Measurements from ENCODE around the gene NKD2.
"Not testable (repeated sequence)": the region's sequence is repeated elsewhere in the genome, so short reads cannot be mapped to it uniquely, and the experiment has no call there.

Gene NKD2

DNA sequence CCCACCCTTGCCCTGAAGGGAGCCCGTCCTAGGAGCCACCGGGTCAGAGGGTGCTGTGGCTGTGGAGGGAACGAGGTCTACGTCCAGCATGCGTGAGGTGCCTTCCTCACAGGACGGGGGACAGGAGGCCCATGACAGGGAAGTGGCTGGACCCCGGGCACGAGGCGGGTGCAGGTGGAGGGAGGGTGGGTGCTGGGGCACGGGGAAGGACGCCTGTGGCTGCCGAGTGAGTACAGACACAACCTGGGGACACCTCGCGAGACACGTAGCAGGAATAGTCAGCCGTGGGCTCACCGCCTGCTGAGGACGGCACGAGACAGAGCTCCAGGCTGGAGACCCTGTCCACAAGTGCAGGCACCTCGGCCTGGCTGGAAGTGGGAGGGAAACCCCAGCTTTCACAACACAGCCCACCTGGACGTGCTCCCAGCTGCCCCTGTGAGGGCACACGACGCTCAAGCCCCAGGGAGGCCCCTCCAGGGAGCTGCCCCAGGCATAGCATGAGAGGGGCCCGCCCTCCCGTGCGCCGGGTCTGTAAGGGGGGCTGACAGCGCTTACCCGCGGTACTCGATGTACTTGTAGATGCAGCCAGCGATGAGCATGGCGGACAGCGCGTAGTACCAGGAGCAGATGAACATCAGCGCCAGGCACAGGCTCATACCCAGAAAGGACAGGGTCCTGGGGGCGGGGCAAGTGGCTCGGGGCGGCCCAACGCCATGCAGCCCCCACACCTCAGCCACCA lies 66.4 kb downstream of the NKD2 start:
- no peak for DNase-seq (ENCODE audit: low read depth)

DNA sequence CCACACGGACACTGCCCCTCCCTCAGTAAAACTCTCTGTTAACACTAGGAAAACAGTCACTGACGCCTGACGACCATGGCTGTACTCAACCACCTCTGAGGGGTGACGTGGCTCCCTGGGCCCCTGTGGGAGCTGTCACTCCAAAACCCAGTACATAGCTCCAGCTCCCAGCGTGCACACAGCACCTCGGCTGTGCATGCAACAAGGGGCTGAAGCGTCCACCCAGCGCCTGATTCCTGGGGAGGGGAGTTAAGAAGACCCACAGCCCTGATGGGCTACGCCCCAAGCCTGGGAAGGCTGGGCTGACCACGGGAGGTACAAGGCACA lies 66.9 kb downstream of the NKD2 start:
- no peak for DNase-seq (ENCODE audit: low read depth)

DNA sequence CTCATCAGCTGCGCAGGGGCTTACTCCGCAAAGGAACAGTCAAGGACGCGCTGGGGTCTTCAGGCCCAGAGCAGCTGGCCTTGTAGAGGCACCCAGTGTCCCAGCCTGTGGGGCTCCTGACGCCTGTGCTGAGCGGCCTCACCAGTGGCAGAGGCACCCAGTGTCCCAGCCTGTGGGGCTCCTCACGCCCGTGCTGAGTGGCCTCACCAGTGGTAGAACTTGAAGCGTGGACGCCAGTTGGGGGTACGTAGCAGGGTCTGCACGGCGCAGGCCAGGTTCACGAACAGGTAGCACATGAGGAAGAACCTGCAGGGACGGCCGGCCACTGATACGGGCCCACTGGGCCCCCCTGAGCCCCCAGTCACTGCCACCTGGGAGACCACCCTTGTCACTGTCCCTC lies 67.3 kb downstream of the NKD2 start:
- no peak for DNase-seq (ENCODE audit: low read depth)

DNA sequence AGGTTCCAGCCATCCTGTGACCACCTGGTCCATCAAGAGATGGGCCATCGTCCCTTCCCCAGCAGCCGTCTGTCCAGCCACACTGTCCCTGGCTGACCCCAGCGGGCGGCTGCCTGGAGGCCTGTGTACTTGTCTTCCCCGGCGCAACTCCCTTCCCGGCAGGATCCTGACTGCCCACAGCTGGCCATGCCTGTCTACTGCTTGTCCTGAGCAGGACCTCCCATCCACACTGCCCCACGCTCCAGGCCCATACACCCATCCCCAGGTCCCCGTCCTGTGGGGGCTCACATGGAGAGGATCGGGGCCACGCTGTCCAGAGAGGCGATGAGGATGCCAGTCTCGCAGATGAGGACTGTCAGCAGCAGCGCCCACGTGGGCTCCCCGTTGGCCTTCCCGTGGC lies 67.8 kb downstream of the NKD2 start:
- no peak for DNase-seq (ENCODE audit: low read depth)

DNA sequence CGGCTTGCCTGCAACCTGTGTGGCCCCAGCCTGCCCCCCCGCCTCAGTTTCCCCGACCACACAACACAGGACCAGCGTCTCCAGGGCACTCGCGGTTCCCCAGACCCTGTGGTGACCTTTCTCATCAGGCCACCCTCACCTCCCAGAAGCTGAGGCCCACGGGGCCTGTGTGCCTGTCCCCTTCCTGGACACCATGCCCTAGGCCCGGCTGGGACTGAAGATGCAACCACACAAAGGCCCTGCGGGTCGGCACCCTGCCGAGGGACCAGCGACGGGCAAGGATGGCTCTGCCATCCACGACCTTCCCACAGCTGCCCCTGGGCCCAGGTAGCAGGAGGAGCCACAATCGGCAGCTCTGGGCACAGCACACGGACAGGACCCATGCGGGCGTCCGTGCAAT lies 68.4 kb downstream of the NKD2 start:
- DNase-seq (ENCODE audit: low read depth) = no peak

DNA sequence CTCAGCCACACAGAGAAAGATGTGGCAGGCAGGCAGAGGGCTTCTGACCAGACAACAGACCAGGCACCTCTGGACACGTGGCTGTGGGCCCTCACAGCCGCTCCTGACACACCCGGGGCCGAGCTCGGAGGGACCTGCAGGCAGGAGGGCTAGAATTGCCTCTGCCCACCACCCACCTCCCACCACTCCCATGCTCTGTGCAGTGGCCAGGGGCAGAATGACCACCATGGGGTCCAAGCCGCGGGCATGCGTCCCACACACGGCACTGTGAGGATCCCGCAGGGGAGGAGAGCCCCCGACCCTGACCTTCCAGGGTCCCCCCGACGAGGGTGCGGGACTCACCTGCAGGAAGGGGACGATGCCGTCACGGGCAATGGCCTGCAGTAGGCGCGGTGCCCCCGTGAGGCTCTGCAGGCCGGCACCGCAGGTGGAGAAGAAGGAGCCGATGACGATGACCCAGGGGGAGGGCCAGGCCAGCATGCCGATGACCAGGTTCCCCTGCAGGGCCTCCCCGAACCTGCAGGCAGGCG lies 69.0 kb downstream of the NKD2 start:
- DNase-seq (ENCODE audit: low read depth) = no peak

DNA sequence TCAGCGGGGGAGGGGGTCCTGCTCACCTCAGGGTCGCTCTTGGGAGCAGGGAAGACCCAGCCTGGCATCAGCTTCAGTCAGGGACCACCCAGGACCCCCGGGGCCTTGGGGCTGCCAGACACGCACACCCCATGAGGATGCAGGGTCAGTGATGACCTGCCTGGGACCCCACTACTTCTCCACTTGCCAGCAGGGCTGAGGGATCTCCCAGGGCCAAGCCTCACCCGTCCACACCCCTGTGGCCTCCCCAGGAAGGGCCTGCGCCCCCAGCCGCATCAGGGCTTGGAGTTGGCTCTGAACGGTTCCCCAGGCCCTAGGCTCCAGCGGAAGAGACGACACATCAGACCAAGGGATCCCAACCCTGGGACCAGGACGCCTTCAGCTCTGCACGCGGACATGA lies 69.6 kb downstream of the NKD2 start:
- no peak for DNase-seq (ENCODE audit: low read depth)

DNA sequence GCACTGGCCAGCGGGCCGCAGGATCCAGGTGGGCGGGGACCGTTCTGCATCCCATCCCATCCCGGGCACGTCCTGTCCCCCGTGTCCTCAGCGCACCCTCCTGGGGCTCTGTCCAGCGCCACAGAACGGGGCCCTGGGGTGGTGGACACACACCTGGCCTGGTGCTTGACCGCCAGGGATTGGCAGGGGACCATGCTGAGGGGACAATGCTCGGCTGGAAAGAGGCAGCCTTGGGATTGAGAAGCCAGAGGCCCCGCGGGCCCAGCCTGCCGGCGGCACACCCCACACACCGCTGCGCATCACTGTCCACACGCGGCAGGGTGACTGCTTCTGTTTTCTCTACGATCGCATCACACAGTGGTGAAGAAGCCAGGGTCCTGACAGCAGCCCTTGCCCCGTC lies 70.2 kb downstream of the NKD2 start:
- DNase-seq (ENCODE audit: low read depth) = no peak

DNA sequence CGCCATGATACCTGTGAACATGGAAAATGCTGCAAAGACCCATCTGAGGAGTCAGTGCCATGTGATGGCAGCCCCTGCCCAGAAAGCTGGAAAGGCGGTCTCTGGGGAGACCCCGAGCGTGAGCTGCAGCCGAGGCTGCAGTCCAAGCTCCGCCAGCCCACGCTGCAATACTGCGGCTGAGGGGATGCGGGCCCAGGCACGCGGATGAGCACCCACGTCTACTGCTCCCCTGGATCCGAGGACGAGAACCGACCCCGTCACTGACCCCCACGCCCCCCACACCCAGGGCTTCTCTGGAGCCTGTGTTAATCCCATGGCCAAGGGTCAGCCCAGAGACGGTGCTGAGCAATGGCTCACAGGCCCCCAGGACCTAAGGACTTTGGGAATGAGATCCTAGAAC lies 70.9 kb downstream of the NKD2 start:
- no peak for DNase-seq (ENCODE audit: low read depth)

DNA sequence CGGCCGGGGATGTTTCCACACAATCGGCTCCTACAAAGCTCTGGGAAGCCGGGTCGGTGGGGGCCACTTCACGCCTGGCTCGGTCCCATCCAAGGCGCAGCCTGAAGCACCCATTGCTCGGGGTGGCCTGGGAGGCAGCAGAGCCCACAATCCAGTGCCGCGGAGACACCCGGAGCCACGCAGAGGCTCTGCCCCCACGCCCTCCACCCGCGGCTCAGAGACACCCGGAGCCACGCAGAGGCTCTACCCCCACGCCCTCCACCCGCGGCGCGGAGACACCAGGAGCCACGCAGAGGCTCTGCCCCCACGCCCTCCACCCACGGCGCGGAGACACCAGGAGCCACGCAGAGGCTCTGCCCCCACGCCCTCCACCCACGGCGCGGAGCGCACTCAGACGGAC lies 71.4 kb downstream of the NKD2 start:
- DNase-seq (ENCODE audit: low read depth) = no peak

DNA sequence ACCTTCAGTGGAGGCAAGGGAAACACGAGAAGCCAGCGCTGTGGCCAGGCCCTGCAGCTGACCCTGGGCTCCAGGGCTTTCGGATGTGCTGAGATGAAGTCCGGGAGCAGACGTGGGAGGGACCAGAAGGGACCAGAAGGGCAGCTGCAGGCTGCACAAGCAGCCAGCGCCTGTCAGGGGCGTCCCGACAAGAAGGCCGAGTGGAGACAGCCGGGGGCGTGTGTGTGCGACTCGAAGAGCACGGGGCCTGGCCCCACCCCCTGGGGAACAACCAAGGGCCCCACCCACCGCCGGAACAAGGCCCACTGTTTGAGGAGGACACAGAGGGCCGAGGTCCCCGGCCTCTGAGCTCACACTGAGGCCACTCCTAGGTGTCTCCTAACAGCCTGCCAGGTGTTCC lies 71.8 kb downstream of the NKD2 start:
- no peak for DNase-seq (ENCODE audit: low read depth)

DNA sequence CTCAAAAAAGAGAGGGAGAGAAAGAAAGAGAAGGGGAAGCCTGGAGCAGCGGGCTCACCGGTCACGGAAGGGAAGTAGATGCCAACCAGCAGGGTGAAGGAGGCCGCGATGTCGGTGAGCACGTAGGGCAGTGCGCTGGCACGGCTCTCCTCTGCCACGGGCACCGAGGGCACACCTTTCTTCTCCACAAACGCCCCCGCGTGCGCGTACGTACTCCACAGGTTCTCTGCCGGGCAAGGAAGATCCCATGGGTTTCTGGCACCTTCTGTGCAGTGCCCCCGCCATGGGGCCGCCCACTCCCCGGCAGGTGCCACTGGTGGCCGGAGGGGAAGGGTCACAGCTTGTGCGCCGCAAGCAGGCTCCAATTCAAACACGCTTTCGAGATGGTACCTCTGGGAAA lies 72.9 kb downstream of the NKD2 start:
- DNase-seq (ENCODE audit: low read depth) = no peak

DNA sequence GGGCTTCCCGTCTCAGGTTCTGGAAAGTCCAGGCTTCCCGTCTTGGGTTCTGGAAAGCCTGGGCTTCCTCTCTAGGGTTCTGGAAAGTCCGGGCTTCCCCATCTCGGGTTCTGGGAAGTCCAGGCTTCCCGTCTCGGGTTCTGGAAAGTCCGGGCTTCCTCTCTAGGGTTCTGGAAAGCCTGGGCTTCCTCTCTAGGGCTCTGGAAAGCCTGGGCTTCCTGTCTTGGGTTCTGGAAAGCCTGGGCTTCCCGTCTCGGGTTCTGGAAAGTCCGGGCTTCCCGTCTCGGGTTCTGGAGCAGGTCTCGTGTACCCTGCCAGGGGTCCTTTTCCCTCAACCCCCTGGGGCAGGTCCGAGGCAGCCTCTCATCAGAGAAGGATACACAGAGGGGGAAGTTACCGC lies 74.4 kb downstream of the NKD2 start:
- not testable (repeated sequence) for DNase-seq (ENCODE audit: low read depth)

DNA sequence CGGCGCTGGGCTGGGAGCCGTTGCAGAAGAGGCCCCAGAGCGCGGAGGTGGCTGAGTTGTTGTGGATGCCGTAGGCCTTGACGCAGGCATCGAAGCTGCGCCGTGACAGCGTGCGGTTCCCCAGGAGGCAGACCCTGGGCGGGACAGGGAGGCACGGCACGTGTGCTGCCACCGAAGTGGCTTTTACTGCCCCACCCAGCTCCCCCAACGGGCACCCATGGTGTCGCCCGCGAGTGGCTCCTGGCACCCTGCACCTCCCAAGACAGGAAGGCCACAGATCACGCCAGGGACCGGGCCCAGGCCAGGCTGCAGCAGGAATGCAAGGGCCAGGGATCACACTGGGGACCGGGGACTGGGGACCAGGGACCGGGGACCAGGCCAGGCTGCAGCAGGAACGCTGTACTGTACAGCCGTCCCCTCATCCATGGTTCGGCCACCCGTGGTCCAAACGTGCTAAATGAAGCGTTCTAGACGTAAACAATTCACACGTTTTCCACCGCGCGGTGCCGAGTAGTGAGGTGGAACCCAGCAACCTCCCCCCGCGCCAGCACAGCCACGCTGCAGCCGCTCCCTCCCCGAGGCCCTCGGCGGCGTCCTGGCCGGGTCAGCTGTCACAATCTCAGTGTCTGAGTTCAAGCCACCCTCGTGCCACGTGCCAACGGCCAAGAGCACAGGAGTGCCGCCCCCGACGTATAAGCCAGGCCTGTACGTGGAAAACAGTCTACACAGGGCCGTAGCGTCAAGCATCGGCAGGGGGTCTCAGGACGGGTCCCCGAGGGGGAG lies 75.4 kb downstream of the NKD2 start:
- no peak for DNase-seq (ENCODE audit: low read depth)

DNA sequence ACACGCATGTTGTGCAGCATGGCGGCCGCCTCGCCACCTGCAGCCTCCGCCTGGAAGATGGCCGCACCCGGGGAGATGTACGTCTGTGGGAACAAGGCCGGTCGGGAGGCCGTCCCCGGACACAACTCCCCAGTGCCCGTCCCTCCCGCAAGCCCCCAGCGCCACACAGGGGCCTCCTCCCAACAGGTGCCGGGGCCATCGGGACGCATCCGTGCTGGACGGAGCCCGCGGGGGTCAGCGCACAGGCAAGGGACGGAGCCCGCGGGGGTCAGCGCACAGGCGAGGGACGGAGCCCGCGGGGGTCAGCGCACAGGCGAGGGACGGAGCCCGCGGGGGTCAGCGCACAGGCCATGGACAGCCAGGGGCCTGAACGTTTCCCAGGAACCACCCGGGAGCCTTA lies 76.8 kb downstream of the NKD2 start:
- DNase-seq (ENCODE audit: low read depth) = no peak

DNA sequence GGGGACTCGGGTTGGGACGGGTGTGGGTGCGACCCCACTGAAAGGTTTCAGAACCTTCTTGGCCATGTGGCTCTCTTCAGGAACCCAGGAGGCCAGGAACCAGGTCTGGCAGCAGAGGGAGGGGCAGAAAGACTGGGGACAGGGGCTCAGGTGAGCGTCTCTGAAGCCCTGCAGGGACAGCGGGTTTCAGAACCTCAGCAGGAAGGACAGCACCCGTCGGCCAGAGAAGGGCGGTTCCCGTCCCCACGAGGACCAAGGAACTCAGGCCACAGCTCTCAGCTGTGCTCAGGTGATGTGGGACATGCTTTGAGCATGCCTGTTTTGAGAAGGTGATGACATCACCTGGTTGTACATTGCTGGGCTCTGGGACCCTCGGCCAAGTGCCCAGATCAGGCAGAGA lies 77.5 kb downstream of the NKD2 start:
- no peak for DNase-seq (ENCODE audit: low read depth)

DNA sequence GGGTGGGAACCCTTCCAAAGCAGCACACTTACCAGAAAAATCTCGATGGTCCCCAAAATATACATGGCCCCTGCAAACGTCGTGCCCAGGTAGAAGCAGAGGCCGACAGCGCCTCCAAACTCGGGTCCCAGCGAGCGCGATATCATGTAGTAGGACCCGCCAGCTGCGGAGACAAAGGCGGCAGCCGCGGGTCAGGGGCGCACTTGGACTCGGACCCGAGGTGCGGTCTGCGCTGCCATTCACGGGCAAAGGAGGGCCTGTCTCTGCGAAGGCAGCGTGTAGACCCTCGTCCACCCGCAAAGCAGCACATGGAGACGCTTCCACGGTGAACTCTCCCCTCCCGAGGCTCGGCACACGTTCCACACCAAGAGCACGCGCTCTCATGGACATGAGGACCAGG lies 78.3 kb downstream of the NKD2 start:
- no peak for DNase-seq (ENCODE audit: low read depth)

DNA sequence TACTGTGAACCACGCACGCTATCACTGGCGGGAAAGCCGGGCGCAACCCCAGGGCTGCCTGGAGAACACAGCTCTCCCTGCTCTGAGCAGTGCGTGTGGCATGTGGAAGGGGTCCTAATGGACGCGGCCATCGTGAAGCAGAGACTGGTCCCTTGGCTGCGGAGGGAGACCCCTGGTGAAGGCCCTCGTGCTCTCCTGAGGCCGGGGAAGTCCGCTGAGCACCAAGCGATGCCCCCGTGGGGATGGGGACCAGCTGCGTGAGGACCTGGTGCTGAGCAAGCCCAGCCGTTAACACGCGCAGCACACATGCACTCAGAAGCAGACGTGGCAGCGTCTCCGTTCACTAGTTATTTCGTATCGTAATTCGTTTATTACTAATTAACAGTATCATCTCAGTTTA lies 78.8 kb downstream of the NKD2 start:
- no peak for DNase-seq (ENCODE audit: low read depth)

DNA sequence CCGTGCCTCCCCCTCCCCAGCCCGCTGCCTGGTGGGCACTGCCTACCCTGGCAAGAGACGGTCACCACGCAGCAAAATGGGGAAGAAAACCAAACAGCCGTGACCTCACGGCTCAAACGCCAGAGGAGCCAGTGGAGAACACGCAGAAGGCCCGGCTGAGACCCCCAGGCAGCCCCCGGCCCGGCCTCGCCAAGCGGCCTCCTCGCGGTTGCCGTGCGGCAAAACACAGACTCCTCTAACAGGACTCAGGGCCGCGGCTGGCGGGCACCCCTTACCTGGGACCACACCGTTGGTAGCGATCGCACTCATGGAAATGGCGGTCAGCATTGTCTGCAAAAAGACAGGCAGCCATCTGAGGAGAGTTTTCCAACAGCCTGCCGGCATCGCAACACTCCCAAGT lies 79.4 kb downstream of the NKD2 start:
- DNase-seq (ENCODE audit: low read depth) = no peak

Measured in T-helper 22 cell (primary cell).